Measurements from ENCODE around the gene CLEC20A.

GRCh38 chr1:178477841-178478240, 18.9 kb downstream of the CLEC20A start:
- TF ChIP-seq CTCF (IDR thresholded peaks at IDR 0.05) (no peak), POLR2A (IDR thresholded peaks at IDR 0.05) (no peak)

All from body of pancreas (tissue), 4 donors.